Natural killer cell (primary cell): ENCODE measurements around the gene DNAJC15. TPM values are rescaled to one million over a fixed set of nuclear protein-coding genes. Genes with fewer than 3 reads are reported as not detected.

Experiments used
- ATAC-seq, 3 donors: fragments of 150-1000 bp in 2 of 3; fragments of 200-7000 bp in 1 of 3; cut with Tn5 transposase; 1 replicate in 1 of 3; 2 replicates in 2 of 3; pipeline ENCODE4 v1.10.0; 2021; ENCODE audit warnings: mild to moderate bottlenecking in 2 of 3, moderate library complexity in 2 of 3
- DNase-seq, 2 donors: peaks; one replicate each; pipeline versions ENCODE4 v3.0.0 to v3.0.0-alpha.2; 2013 to 2021; ENCODE audit warnings: mixed read lengths in 1 of 2
- H3K27ac ChIP-seq: one replicate; pipeline ENCODE4 v1.5.1; 2013; ENCODE audit warnings: mild to moderate bottlenecking, low read length
- H3K27me3 ChIP-seq: one replicate; pipeline ENCODE4 v1.6.1; 2013; ENCODE audit warnings: low read length; ENCODE audit not compliant: control insufficient read depth, insufficient read depth
- H3K36me3 ChIP-seq: one replicate; pipeline ENCODE4 v1.6.1; 2013; ENCODE audit warnings: low read length; ENCODE audit not compliant: control insufficient read depth, insufficient read depth
- H3K4me1 ChIP-seq: one replicate; pipeline ENCODE4 v1.6.1; 2013; ENCODE audit warnings: low read length; ENCODE audit not compliant: control insufficient read depth, insufficient read depth
- H3K4me3 ChIP-seq: one replicate; pipeline ENCODE4 v1.5.1; 2013; ENCODE audit warnings: low read length
- H3K9me3 ChIP-seq: one replicate; pipeline ENCODE4 v1.6.1; 2013; ENCODE audit warnings: low read length; ENCODE audit not compliant: control insufficient read depth, insufficient read depth
- H3K27ac Mint-ChIP-seq, 2 donors: one replicate each; pipeline ENCODE4 v1.8.0; 2022; ENCODE audit warnings: mild to moderate bottlenecking in 2 of 2, mixed read lengths in 2 of 2, moderate library complexity in 1 of 2
- H3K27me3 Mint-ChIP-seq, 2 donors: one replicate each; pipeline ENCODE4 v1.8.0; 2022; ENCODE audit warnings: low read depth in 2 of 2, mixed read lengths in 2 of 2
- H3K36me3 Mint-ChIP-seq: one replicate; pipeline ENCODE4 v1.8.0; 2022; ENCODE audit warnings: mixed read lengths
- H3K4me1 Mint-ChIP-seq, 2 donors: one replicate each; pipeline ENCODE4 v1.8.0; 2022; ENCODE audit warnings: mixed read lengths in 2 of 2
- H3K4me3 Mint-ChIP-seq: one replicate; pipeline ENCODE4 v1.8.0; 2022; ENCODE audit warnings: mild to moderate bottlenecking, moderate library complexity, mixed read lengths
- H3K9me3 Mint-ChIP-seq, 2 donors: one replicate each; pipeline ENCODE4 v1.8.0; 2022; ENCODE audit warnings: mixed read lengths in 2 of 2
- WGBS: methylation state at CpG from one replicate; pipeline ENCODE4 v1.1.7; 2013; ENCODE audit warnings: missing lambda C conversion rate; ENCODE audit not compliant: insufficient coverage; 5-methylcytosine and 5-hydroxymethylcytosine counted together
- intact Hi-C: fragments of 100-400 bp; cut with micrococcal nuclease; formaldehyde crosslinking; loops from one replicate; pipeline ENCODE4 v1.14.2; 2022
- total RNA-seq, 4 donors: library from RNA; stranded (reverse); fragments of 120-200 nt in 1 of 4; gene quantifications; one replicate each; pipeline versions ENCODE4 v1.2.3 to v1.2.4, GENCODE V29; 2013 to 2022
- TF ChIP-seq, protein P1 (sequence below): fragments of 200-600 bp; IDR thresholded peaks from one replicate; pipeline ENCODE4 v1.8.0; 2022; ENCODE audit warnings: antibody characterized with exemption

The DNAJC15 gene
- total RNA-seq, 3 donors from 2014 or later (not counting 1 experiment from before 2014, with no cell fraction given), result 7.7 to 10.0 (median 8.3) TPM

DNA sequence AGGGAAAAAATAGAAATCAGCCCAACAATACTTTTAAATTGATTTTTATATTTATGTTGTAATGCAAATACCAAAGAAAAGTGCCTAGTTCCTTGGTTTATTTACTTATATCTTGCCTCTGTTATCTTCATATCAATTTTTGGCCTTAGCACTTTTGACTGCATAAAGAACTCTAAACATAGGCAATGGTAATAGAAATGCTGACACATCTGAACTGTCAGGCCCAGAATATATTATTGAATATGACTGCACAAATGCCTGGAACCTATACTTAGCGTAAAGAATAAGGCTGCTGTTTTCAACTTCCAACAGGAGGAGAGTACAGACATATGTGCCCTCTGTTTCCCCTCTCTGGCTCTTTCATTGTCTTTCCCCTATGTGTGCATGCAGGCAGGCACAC is 91.1 kb downstream of the DNAJC15 start:
- Mint-ChIP-seq H3K4me3 (no peak overlapping the region), H3K27ac (no peak overlapping the region), H3K27me3 (no peaks in the 10 kb centered on the region), H3K4me1 (no peaks in the 10 kb centered on the region), H3K9me3 (no peaks in the 10 kb centered on the region), H3K36me3 (no peaks in the 10 kb centered on the region)
- H3K4me1 ChIP-seq, result no peaks in the 10 kb centered on the region
- no peak for ATAC-seq
- no peaks in the 10 kb centered on the region for H3K36me3 ChIP-seq
- H3K27ac ChIP-seq, result no peak overlapping the region
- no peak overlapping the region for H3K4me3 ChIP-seq
- TF ChIP-seq, protein P1, sequence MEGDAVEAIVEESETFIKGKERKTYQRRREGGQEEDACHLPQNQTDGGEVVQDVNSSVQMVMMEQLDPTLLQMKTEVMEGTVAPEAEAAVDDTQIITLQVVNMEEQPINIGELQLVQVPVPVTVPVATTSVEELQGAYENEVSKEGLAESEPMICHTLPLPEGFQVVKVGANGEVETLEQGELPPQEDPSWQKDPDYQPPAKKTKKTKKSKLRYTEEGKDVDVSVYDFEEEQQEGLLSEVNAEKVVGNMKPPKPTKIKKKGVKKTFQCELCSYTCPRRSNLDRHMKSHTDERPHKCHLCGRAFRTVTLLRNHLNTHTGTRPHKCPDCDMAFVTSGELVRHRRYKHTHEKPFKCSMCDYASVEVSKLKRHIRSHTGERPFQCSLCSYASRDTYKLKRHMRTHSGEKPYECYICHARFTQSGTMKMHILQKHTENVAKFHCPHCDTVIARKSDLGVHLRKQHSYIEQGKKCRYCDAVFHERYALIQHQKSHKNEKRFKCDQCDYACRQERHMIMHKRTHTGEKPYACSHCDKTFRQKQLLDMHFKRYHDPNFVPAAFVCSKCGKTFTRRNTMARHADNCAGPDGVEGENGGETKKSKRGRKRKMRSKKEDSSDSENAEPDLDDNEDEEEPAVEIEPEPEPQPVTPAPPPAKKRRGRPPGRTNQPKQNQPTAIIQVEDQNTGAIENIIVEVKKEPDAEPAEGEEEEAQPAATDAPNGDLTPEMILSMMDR, result no peak
- 0% methylated on average over 1 of the region's 1 CpG for WGBS
- no peaks in the 10 kb centered on the region for H3K27me3 ChIP-seq
- H3K9me3 ChIP-seq, result no peaks in the 10 kb centered on the region
- intact Hi-C loops, result no loop called here
- no peak for DNase-seq

DNA sequence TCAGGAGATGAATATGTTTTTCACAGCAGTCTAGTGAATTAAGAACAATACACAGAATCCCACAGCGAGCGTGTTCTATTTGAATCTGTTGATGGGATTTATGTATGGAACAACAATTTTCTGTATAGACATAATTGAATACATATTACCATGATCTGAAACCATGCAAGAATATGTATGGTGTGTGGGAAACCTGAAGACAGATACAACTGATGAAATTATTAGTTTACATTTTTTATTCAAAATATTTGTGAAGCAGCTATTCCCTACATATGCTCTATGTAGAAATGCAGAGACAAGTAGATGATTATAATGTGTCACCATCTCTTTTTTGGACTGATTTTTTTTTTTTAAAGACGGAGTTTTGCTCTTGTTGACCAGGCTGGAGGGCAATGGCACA is 91.8 kb downstream of the DNAJC15 start:
- TF ChIP-seq, protein P1, result no peak
- H3K27ac ChIP-seq, result no peak overlapping the region
- Mint-ChIP-seq H3K4me3 (no peak overlapping the region), H3K9me3 (no peaks in the 10 kb centered on the region), H3K27ac (no peak overlapping the region), H3K27me3 (no peaks in the 10 kb centered on the region), H3K4me1 (no peaks in the 10 kb centered on the region), H3K36me3 (no peaks in the 10 kb centered on the region)
- no peak overlapping the region for H3K4me3 ChIP-seq
- intact Hi-C loops, result no loop called here
- H3K36me3 ChIP-seq, result no peaks in the 10 kb centered on the region
- H3K4me1 ChIP-seq, result no peaks in the 10 kb centered on the region
- no peak for ATAC-seq
- H3K27me3 ChIP-seq, result no peaks in the 10 kb centered on the region
- WGBS, result 100% methylated on average over 1 of the region's 3 CpGs
- no peak for DNase-seq
- no peaks in the 10 kb centered on the region for H3K9me3 ChIP-seq

DNA sequence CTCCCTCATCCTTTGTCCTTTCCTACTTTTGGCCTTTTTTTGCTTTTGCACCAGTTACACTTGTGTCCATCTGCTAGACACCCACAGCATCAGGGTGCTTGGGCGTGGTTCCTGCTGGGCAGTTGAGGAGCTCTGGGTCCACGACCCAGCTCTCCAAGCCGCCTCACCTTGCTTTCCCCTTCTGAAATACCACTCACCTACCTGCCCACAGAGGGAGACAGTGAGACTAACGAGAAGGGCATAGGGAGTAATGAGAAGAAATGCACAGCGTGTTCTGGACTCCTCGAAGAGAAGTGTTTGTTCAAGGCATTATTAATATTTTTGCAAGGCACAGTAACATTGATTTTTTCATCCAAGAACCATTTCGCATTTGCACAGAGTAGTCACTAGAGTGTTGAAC is 92.9 kb downstream of the DNAJC15 start:
- 95% methylated on average over 7 of the region's 7 CpGs for WGBS
- H3K9me3 ChIP-seq, result no peaks in the 10 kb centered on the region
- TF ChIP-seq, protein P1, result no peak
- Mint-ChIP-seq H3K27me3 (no peaks in the 10 kb centered on the region), H3K27ac (no peak overlapping the region), H3K4me1 (no peaks in the 10 kb centered on the region), H3K9me3 (no peaks in the 10 kb centered on the region), H3K36me3 (no peaks in the 10 kb centered on the region), H3K4me3 (no peak overlapping the region)
- H3K4me3 ChIP-seq, result no peak overlapping the region
- intact Hi-C loops, result no loop called here
- no peak overlapping the region for H3K27ac ChIP-seq
- no peaks in the 10 kb centered on the region for H3K4me1 ChIP-seq
- no peaks in the 10 kb centered on the region for H3K27me3 ChIP-seq
- ATAC-seq (no peak), DNase-seq (no peak)
- no peaks in the 10 kb centered on the region for H3K36me3 ChIP-seq

DNA sequence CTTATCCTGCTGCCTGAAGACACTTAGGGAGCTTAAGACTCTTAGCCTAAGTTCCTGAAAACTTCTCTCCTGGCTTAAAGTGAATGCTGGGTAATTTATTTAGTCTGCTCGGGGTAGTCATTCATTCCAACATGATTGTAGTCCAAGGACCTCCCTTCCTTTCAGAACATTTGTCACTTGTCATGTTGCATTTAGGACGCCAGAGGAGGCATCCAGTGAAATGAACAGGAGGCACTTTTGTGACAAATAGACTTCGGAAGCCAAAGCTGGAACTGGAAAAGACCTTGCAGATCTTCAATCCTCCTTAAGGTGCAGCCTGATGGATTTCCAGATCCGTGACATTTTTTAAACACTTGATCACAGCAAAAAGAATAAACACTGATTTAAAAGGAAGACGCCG is 95.1 kb downstream of the DNAJC15 start:
- H3K27ac Mint-ChIP-seq, result no peak overlapping the region
- intact Hi-C loops, result no loop called here
- TF ChIP-seq, protein P1, result no peak
- H3K4me3 Mint-ChIP-seq, result no peak overlapping the region
- 88% methylated on average over 5 of the region's 6 CpGs for WGBS
- H3K27ac ChIP-seq, result no peak overlapping the region
- no peaks in the 10 kb centered on the region for H3K9me3 ChIP-seq
- H3K27me3 ChIP-seq, result no peaks in the 10 kb centered on the region
- H3K4me3 ChIP-seq, result no peak overlapping the region
- no peak for ATAC-seq
- H3K27me3 Mint-ChIP-seq, result peaks cover 0 to 4% of the 10 kb centered on the region in 2 donors
- H3K36me3 Mint-ChIP-seq, result no peaks in the 10 kb centered on the region
- H3K4me1 ChIP-seq, result no peaks in the 10 kb centered on the region
- DNase-seq, result no peak
- no peaks in the 10 kb centered on the region for H3K9me3 Mint-ChIP-seq
- H3K36me3 ChIP-seq, result no peaks in the 10 kb centered on the region
- H3K4me1 Mint-ChIP-seq, result no peaks in the 10 kb centered on the region
